Measurements from ENCODE around the gene PPP4C. TPM values are rescaled to one million over a fixed set of nuclear protein-coding genes. Genes with fewer than 3 reads are reported as not detected.

Gene PPP4C
- total and polyA plus RNA-seq, 2 experiments from 2014 or later: 123 to 236 TPM

DNA sequence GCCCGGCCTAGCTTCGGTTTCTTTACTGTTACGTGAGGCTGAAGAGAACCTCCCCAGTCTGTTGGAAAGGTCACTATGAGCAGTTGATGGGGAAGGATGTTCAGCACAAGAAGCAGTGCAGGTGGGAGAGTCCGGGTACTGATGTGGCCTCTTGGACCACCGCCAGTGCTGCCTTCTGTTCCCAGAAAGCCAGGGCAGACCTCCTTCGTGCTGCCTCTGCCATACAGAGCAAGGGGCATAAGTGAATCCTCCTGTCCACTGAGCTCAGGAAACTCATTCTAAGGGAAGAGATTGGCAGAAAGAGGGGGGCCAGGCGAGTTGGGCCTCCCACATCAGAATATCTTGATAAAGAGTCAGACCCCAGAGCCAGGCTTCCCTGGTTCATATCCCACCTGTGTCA is 3.7 kb downstream of the PPP4C start:
- Histone ChIP-seq H4K20me1 (ENCODE audit: insufficient read depth, poor library complexity, severe bottlenecking) (peaks cover 21% of the 10 kb centered on the region), H3K27ac (no peak overlapping the region), H3K9me2 (replicated peaks; ENCODE audit: insufficient read depth) (no peaks in the 10 kb centered on the region), H3K79me2 (peaks cover 51% of the 10 kb centered on the region), H3K4me3 (no peak overlapping the region), H2AFZ (no peak overlapping the region), H3K4me2 (no peak overlapping the region), H3K36me3 (replicated peaks; ENCODE audit: insufficient read depth, low read depth) (no peaks in the 10 kb centered on the region), H3K4me1 (ENCODE audit: insufficient read depth) (peaks cover 23% of the 10 kb centered on the region), H3K27me3 (no peaks in the 10 kb centered on the region), H3K9me3 (ENCODE audit: low read depth) (no peaks in the 10 kb centered on the region)
- TF ChIP-seq EZH2phosphoT487 (IDR thresholded peaks at IDR 0.05; ENCODE audit: low read depth, severe bottlenecking, unreplicated experiment) (no peak), EZH2 (IDR thresholded peaks at IDR 0.05; ENCODE audit: borderline replicate concordance) (no peak)
- TF ChIP-seq, protein P1, sequence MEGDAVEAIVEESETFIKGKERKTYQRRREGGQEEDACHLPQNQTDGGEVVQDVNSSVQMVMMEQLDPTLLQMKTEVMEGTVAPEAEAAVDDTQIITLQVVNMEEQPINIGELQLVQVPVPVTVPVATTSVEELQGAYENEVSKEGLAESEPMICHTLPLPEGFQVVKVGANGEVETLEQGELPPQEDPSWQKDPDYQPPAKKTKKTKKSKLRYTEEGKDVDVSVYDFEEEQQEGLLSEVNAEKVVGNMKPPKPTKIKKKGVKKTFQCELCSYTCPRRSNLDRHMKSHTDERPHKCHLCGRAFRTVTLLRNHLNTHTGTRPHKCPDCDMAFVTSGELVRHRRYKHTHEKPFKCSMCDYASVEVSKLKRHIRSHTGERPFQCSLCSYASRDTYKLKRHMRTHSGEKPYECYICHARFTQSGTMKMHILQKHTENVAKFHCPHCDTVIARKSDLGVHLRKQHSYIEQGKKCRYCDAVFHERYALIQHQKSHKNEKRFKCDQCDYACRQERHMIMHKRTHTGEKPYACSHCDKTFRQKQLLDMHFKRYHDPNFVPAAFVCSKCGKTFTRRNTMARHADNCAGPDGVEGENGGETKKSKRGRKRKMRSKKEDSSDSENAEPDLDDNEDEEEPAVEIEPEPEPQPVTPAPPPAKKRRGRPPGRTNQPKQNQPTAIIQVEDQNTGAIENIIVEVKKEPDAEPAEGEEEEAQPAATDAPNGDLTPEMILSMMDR (IDR thresholded peaks at IDR 0.05; ENCODE audit: poor library complexity): no peak
- no peak for DNase-seq (ENCODE audit: low spot score)
- 99% methylated on average over 7 of the region's 7 CpGs for WGBS (ENCODE audit: low lambda C conversion rate, missing lambda C conversion rate)

DNA sequence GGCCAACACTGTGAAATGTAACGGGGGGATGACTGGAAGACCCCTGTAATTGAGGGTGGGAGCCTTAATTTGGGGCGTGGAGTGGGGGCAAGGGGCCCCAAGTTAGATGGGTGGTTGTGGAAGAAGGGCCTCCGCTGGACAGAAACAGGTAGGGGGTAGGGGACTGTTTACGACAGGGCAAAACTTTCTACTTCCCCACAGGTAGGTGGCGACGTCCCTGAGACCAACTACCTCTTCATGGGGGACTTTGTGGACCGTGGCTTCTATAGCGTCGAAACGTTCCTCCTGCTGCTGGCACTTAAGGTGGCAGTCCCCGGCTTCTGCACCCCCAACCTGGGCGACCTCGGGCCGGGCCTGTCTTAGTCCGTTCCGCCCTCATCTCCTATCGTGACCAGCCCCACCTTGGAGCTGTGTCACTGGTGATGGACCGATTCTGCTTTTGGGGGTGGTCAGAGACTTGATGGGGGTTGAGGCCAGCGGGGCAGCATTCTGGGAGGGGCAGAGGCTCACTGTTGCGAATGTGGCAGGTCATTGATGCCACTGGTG is 6.8 kb downstream of the PPP4C start:
- TF ChIP-seq, protein P1 (IDR thresholded peaks at IDR 0.05; ENCODE audit: poor library complexity): peak; percentile 22
- TF ChIP-seq EZH2 (IDR thresholded peaks at IDR 0.05; ENCODE audit: borderline replicate concordance): no peak
- Histone ChIP-seq H3K9me3 (ENCODE audit: low read depth) (no peaks in the 10 kb centered on the region), H3K36me3 (replicated peaks; ENCODE audit: insufficient read depth, low read depth) (no peaks in the 10 kb centered on the region), H3K4me3 (no peak overlapping the region), H3K27ac (no peak overlapping the region), H3K9me2 (replicated peaks; ENCODE audit: insufficient read depth) (no peaks in the 10 kb centered on the region), H2AFZ (no peak overlapping the region), H3K4me1 (ENCODE audit: insufficient read depth) (peaks cover 5% of the 10 kb centered on the region), H3K79me2 (peaks cover 34% of the 10 kb centered on the region), H3K27me3 (no peaks in the 10 kb centered on the region), H4K20me1 (ENCODE audit: insufficient read depth, poor library complexity, severe bottlenecking) (peaks cover 12% of the 10 kb centered on the region), H3K4me2 (no peak overlapping the region)
- no peak for DNase-seq (ENCODE audit: low spot score)
- 92% methylated on average over 20 of the region's 20 CpGs for WGBS (ENCODE audit: low lambda C conversion rate, missing lambda C conversion rate)

DNA sequence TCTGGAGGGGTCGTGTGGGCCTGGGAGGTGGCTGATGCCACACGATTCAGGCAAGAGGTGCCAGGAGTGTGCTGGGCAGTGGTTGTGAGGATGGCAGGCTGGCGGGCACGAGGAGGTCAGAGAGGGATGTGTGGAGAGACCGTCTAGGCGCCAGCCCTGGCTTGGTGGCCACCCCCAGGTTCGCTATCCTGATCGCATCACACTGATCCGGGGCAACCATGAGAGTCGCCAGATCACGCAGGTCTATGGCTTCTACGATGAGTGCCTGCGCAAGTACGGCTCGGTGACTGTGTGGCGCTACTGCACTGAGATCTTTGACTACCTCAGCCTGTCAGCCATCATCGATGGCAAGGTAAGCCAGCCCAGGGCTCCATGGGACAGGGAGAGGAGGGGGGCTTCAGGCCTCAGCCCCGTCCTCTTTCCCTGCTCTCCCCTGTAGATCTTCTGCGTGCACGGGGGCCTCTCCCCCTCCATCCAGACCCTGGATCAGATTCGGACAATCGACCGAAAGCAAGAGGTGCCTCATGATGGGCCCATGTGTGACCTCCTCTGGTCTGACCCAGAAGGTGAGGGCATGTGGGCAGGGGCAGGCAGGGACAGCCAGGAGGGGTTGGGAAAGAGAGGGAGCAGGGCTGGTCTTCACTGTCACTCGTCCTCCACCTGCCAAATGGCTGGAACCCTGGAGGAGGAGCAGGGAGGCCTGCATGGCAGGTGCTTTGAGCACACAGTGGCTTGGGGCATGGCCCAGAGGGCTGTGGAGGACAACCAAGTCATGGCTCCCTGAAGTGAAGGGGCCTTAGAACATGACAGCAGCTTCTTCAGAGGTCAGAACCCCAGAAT is 7.6 kb downstream of the PPP4C start:
- DNase-seq (ENCODE audit: low spot score): no peak
- Histone ChIP-seq H4K20me1 (ENCODE audit: insufficient read depth, poor library complexity, severe bottlenecking) (peaks cover 5% of the 10 kb centered on the region), H3K9me2 (replicated peaks; ENCODE audit: insufficient read depth) (no peaks in the 10 kb centered on the region), H3K27me3 (no peaks in the 10 kb centered on the region), H3K9me3 (ENCODE audit: low read depth) (no peaks in the 10 kb centered on the region), H2AFZ (no peak overlapping the region), H3K4me1 (ENCODE audit: insufficient read depth) (peaks cover 5% of the 10 kb centered on the region), H3K4me3 (no peak overlapping the region), H3K79me2 (peaks cover 26% of the 10 kb centered on the region), H3K27ac (no peak overlapping the region), H3K4me2 (no peak overlapping the region), H3K36me3 (replicated peaks; ENCODE audit: insufficient read depth, low read depth) (no peaks in the 10 kb centered on the region)
- 94% methylated on average over 24 of the region's 24 CpGs for WGBS (ENCODE audit: low lambda C conversion rate, missing lambda C conversion rate)
- TF ChIP-seq, protein P1 (IDR thresholded peaks at IDR 0.05; ENCODE audit: poor library complexity): no peak
- no peak for TF ChIP-seq EZH2 (IDR thresholded peaks at IDR 0.05; ENCODE audit: borderline replicate concordance)
- no peak for TF ChIP-seq EZH2phosphoT487 (IDR thresholded peaks at IDR 0.05; ENCODE audit: low read depth, severe bottlenecking, unreplicated experiment)
